ENCODE data around the gene TULP4. TPM values are rescaled to one million over a fixed set of nuclear protein-coding genes. Genes with fewer than 3 reads are reported as not detected.
A peak's percentile ranks its signal among the peaks of the same experiment; 100 is the strongest.
"Not testable (repeated sequence)": the region's sequence is repeated elsewhere in the genome, so short reads cannot be mapped to it uniquely, and the experiment has no call there.

TULP4 gene
- total RNA-seq, 1 donor from 2014 or later: 100 TPM

DNA sequence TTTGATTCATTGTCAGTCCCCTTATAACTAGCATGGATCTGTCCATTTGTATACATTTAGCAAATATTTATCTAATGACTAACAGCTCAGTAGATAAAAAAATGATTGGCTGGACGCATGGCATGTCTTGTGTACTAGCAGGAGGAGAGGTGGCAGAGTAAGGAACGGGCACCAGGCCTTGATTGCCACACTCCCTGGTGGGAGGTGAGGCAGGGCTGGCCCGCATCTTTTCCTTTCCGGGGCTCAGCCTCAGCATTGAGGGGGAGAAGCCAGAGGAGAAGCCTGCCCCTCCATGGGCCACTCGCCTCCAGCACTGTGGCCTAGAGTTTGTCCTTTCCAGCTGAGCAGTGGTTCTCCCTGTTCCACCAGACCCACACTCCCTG lies 162.7 kb downstream of the TULP4 start:
- no peak overlapping the region for H3K4me3 Mint-ChIP-seq (ENCODE audit: unreplicated experiment)
- peaks cover 26% of the 10 kb centered on the region for H3K4me1 Mint-ChIP-seq (ENCODE audit: unreplicated experiment)
- H3K27me3 Mint-ChIP-seq (ENCODE audit: unreplicated experiment): no peaks in the 10 kb centered on the region
- H3K9me3 Mint-ChIP-seq (ENCODE audit: unreplicated experiment): no peaks in the 10 kb centered on the region
- no peak for TF ChIP-seq CTCF (IDR thresholded peaks at IDR 0.05)
- peaks cover 20% of the 10 kb centered on the region for H3K36me3 Mint-ChIP-seq (ENCODE audit: unreplicated experiment)
- H3K27ac Mint-ChIP-seq (ENCODE audit: unreplicated experiment): peak overlapping the region; percentile 74
- DNase-seq (ENCODE audit: extremely low spot score, unreplicated experiment): no peak

- no peak for DNase-seq (ENCODE audit: extremely low spot score, unreplicated experiment)
- TF ChIP-seq CTCF (IDR thresholded peaks at IDR 0.05): no peak
- Mint-ChIP-seq H3K9me3 (ENCODE audit: unreplicated experiment) (no peaks in the 10 kb centered on the region), H3K4me3 (ENCODE audit: unreplicated experiment) (no peak overlapping the region), H3K27ac (ENCODE audit: unreplicated experiment) (peak overlapping the region; percentile 74), H3K36me3 (ENCODE audit: unreplicated experiment) (peaks cover 22% of the 10 kb centered on the region), H3K4me1 (ENCODE audit: unreplicated experiment) (peaks cover 26% of the 10 kb centered on the region), H3K27me3 (ENCODE audit: unreplicated experiment) (no peaks in the 10 kb centered on the region)
Observed at GRCh38 chr6:158475344-158476302, 163.4 kb downstream of the TULP4 start.

DNA sequence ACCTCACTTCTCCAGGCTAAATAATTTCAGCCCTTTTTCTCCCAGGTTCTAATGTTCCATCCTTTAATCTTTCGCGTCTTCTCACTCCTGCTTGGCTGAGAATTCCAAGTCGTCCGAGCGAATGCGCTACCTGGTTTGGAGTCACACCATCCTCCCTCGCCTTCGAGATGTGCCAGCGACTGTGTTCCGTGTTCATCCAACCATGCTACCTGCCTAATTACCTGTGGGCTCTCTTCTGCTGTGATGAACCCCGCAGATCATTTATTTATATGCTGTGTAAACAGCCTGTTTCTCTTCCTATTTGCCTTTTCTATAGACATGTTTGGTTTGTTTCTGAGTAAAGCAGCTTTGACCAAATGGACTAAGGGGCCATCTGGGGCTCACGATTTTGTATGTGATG lies 164.1 kb downstream of the TULP4 start:
- Mint-ChIP-seq H3K4me3 (ENCODE audit: unreplicated experiment) (no peak overlapping the region), H3K36me3 (ENCODE audit: unreplicated experiment) (peaks cover 27% of the 10 kb centered on the region), H3K9me3 (ENCODE audit: unreplicated experiment) (no peaks in the 10 kb centered on the region), H3K27me3 (ENCODE audit: unreplicated experiment) (no peaks in the 10 kb centered on the region), H3K4me1 (ENCODE audit: unreplicated experiment) (peaks cover 32% of the 10 kb centered on the region), H3K27ac (ENCODE audit: unreplicated experiment) (peak overlapping the region; percentile 5)
- TF ChIP-seq CTCF (IDR thresholded peaks at IDR 0.05): no peak
- DNase-seq (ENCODE audit: extremely low spot score, unreplicated experiment): no peak

GRCh38 chr6:158477722-158478121 lies 165.5 kb downstream of the TULP4 start:
- H3K4me3 Mint-ChIP-seq (ENCODE audit: unreplicated experiment); H3K9me3 Mint-ChIP-seq (ENCODE audit: unreplicated experiment); DNase-seq (ENCODE audit: extremely low spot score, unreplicated experiment); H3K27me3 Mint-ChIP-seq (ENCODE audit: unreplicated experiment); H3K27ac Mint-ChIP-seq (ENCODE audit: unreplicated experiment): not testable (repeated sequence)
- Mint-ChIP-seq H3K4me1 (ENCODE audit: unreplicated experiment) (peaks cover 44% of the 10 kb centered on the region), H3K36me3 (ENCODE audit: unreplicated experiment) (peaks cover 29% of the 10 kb centered on the region)

- peaks cover 26% of the 10 kb centered on the region for H3K4me1 Mint-ChIP-seq (ENCODE audit: unreplicated experiment)
- no peak overlapping the region for H3K4me3 Mint-ChIP-seq (ENCODE audit: unreplicated experiment)
- no peaks in the 10 kb centered on the region for H3K27me3 Mint-ChIP-seq (ENCODE audit: unreplicated experiment)
- no peak for TF ChIP-seq CTCF (IDR thresholded peaks at IDR 0.05)
- no peak for DNase-seq (ENCODE audit: extremely low spot score, unreplicated experiment)
- peaks cover 33% of the 10 kb centered on the region for H3K36me3 Mint-ChIP-seq (ENCODE audit: unreplicated experiment)
- H3K27ac Mint-ChIP-seq (ENCODE audit: unreplicated experiment): peak overlapping the region; percentile 86
- H3K9me3 Mint-ChIP-seq (ENCODE audit: unreplicated experiment): no peaks in the 10 kb centered on the region
Observed at GRCh38 chr6:158480989-158481388, 168.7 kb downstream of the TULP4 start.

Measured in osteocyte (in vitro differentiated cells).